ENCODE measurements around the gene BCKDK.

BCKDK gene

DNA sequence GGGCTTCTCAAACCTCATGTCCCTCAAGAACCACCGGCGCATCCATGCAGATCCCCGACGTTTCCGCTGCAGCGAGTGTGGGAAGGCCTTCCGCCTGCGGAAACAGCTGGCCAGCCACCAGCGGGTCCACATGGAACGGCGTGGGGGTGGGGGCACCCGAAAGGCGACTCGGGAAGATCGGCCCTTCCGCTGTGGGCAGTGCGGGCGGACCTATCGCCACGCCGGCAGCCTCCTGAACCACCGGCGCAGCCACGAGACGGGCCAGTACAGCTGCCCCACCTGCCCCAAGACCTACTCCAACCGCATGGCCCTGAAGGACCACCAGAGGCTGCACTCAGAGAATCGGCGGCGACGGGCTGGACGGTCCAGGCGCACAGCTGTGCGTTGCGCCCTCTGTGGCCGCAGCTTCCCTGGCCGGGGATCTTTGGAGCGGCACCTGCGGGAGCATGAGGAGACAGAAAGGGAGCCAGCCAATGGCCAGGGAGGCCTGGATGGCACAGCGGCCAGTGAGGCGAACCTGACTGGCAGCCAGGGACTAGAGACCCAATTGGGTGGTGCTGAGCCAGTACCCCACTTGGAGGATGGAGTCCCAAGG, 28.1 kb upstream of the BCKDK start:
- no peak for DNase-seq (ENCODE audit: low read depth)

DNA sequence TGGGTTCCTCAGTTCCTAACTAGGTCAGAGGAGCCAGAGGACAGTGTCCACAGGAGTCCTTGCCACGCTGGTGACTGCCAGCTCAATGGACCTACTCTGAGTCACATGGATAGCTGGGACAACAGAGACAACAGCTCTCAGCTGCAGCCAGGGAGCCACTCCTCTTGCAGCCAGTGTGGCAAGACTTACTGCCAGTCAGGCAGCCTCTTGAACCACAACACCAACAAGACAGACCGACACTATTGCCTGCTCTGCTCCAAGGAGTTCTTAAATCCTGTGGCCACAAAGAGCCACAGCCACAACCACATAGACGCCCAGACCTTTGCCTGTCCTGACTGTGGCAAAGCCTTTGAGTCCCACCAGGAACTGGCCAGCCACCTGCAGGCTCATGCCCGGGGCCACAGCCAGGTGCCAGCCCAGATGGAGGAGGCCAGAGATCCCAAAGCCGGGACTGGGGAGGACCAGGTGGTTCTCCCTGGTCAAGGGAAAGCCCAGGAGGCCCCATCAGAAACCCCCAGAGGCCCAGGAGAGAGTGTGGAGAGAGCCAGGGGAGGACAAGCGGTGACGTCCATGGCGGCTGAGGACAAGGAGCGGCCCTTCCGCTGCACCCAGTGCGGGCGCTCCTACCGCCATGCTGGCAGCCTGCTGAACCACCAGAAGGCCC, 27.3 kb upstream of the BCKDK start:
- no peak for DNase-seq (ENCODE audit: low read depth)

DNA sequence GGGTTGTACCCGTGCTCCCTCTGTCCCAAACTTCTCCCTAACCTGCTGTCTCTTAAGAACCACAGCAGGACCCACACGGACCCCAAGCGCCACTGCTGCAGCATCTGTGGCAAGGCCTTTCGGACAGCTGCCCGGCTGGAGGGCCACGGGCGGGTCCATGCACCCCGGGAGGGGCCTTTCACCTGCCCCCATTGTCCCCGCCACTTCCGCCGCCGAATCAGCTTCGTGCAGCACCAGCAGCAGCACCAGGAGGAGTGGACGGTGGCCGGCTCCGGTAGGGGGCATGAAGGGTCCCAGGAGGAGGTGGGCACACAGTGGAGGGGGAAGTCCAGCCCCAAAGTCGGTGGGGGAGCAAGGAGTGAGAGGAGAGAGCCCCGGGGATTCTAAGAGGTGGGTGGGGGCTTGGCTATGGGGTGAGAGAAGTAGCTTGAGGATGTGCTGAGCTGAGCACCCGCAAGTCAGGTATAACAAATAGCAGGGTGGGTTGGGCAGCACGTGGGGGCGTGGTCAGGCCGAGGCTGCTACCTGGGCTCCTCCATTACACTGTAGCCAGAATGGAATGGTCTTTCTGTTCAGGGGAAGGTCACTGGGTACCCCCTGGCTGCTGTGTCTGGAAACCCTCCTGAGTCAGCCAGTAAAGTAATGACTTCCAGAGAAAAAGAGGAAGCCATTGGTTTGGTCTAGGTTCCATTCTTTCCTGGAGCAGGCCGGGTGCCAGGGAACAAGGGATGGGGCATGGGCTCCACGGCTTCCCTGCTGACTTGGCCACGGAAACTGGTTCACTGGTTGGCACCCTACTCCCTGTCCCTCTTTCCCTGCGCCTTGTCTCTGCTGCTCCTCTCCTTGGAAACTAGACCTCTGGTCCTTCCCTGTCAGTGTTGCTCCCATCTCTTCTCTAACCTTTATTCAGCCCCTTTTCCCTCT, 26.5 kb upstream of the BCKDK start:
- DNase-seq (ENCODE audit: low read depth): no peak

DNA sequence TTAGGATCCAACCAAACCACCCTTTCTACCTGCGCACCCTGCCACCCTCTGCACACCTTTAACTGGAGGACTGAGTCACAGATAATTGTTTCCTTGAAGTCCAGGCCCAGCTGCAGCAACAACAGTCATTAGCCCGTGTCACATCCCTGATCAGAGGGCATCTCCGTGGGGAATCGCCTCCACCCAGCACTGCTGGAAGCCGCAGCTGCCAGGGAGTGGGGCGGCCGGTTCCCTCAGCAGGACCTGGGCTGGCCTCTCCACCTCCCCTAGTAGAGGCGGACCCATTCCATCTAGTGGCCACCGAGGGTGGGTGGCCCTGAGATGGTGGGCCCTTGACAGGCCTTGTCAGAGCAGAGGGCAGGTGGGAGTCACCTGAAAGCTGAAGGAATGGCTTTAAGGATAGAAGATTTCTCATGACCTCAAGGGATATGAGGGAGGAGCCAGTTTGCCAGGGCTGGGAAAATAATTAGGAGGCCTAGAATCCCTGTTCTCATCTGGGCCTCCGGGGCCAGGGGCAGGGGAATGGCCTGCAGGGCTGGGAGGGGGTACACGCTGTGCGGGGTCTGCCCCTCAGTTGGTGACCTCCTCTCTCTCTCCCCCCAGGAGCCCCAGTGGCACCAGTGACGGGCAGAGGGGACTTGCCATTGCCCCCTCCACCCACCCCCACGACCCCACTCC, 25.7 kb upstream of the BCKDK start:
- DNase-seq (ENCODE audit: low read depth): no peak

DNA sequence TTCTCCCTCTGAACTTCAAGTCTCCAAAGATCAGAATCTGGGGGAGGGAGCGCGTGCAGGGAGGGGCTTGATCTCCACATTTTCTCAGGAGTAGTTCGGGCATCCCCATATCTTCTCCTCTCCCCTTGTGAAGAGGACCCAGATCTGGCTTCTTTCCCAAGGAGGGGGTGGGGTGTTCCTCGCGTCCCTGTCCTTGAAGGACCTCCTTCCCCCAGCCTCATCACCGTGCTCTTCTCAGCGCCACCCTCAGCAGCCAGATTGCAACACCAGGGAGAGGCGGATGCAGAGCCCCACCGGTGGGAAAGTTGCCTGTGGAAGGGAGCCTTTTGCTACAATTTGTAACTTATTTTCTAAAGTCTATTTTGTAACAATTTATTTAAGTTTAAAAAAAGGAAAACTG, 25.1 kb upstream of the BCKDK start:
- DNase-seq (ENCODE audit: low read depth): no peak

- no peak for DNase-seq (ENCODE audit: low read depth)
These were observed 24.6 kb upstream of the BCKDK start for GRCh38 chr16:31083556-31083955.

DNA sequence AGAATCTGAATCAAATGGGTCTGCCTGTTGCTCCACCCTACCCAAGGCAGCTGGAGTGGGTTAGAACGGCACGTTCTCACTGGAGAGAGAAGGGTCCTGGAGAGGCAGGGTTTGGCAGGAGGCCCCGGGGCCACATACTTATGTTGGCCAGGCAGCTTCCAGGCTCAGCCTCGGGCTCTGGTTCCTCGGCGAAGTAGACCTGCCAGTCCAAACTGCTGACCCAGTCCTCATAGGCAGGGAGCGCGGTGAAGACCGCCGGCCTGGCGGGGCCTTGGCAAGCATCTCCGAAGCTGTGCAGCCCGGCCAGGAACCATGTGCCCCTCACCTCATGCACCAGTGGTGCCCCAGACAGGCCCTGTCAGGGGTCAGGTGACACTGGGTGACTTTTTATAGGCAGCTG, 24.2 kb upstream of the BCKDK start:
- DNase-seq (ENCODE audit: low read depth): no peak

GRCh38 chr16:31084584-31085302, 23.4 kb upstream of the BCKDK start:
- DNase-seq (ENCODE audit: low read depth): no peak

DNA sequence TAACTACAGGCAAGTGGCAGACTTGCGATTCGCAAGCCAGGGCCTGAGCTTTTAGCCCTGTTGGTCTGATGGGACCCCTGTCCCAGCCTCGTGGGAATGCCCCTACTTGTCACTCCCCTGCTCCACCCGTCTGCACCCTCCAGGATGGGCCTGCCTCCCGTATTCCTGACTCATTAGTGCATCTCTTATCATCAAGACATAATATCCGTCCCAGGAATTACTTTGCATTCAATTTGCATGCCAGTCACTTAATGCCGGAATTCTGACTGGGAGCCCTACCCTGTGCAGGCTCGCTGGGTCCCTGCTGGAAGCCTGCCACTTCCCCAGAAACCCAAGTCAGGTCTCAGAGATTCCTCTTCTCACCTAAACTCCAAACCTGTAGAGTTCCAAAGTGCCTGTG, 22.8 kb upstream of the BCKDK start:
- no peak for DNase-seq (ENCODE audit: low read depth)

- no peak for DNase-seq (ENCODE audit: low read depth)
These were observed 22.1 kb upstream of the BCKDK start for GRCh38 chr16:31085873-31086628.

DNA sequence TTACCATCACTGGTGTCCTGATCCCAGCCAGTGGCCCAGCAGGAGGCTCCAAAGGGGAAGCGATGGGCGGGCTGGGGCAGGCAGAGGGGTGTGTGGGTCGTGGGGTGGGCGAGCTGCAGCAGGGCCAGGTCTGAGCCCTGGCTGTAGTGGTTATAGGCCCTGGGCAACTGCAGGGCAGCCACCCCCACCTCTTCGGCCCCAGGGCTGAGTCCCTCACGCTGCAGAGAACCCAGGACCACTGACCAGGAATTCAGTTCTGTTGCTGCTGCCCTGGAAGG, 21.6 kb upstream of the BCKDK start:
- no peak for DNase-seq (ENCODE audit: low read depth)

- no peak for DNase-seq (ENCODE audit: low read depth)
These were observed 20.7 kb upstream of the BCKDK start for GRCh38 chr16:31087481-31087880.

DNA sequence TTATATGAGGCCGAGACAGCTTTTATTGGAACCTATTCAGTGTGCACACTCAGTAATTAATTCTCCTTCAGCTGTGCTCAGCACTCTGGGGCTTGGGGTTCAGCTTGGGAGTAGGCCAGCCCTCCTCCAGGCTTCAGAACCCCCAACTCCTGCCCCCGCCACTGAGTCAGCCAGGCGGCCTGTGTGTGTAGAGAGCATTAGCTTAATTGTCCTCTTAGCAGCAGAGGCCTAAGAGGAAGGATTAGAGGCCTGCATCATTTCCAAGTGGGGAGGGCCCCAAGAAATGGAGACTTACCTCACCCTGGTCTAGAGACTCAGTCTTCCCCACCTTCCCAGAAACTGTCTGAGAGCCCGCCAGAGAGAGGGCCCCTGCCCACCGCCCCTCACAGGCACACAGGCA, 20.2 kb upstream of the BCKDK start:
- DNase-seq (ENCODE audit: low read depth): no peak

DNA sequence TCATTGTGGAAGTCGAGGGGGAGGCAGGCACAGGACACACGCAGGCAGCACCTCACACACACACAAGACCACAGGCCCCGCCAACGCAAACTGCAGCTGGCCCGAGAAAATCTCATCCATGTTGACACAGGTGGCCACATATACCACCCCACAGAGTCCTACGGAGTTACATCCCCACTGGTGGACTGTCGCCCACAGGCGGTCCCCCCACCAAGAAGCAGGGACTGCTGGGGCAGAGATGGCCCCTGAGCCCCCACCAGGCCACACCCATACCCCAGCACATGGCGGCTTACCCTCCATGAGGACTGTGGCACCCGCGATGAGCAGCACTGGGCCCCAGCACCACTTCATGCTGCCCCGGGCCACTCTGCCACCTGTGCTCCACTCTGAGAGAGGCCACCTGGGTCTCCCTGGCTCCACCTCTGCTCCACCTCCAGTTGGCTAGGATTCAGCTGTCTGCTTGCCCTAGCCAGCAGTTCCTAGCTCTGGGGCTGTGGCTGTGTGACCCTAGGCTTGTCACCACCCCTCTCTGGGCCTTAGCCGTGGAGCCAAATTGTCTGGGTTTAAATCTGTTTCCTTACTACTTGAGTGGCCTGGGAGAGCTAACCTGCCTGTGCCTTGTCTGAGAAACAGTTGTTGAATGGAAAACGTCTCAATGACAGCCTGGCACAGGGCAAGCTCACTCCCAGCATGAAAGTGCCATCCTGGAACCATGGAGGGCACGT, 19.6 kb upstream of the BCKDK start, which contains the start of gene PRSS53:
Gene PRSS53, minus strand, starts transcription at position 485 of the 725 bp plus-strand sequence. Its CDS starts 134 bp downstream, at position 351.
- DNase-seq (ENCODE audit: low read depth): no peak

DNA sequence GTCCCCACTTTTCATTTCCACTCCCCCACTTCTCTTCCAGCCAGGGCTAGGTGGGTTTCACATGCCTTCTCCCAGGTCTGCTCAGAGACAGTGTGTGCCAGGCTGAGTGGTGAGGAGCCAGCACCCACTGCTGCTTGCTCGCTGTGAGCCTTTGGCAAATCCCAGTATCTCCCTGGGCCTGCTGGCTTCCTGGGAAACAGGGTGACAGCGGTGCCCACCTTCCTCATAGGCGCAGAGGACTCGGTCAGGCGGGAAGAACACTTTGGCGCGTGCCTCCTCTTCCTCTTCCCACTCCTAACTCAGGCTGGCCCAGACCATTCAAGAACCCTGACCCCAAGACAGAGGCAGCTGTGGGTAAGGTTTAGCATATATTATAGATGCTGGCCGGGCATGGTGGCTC, 19.0 kb upstream of the BCKDK start:
- no peak for DNase-seq (ENCODE audit: low read depth)

DNA sequence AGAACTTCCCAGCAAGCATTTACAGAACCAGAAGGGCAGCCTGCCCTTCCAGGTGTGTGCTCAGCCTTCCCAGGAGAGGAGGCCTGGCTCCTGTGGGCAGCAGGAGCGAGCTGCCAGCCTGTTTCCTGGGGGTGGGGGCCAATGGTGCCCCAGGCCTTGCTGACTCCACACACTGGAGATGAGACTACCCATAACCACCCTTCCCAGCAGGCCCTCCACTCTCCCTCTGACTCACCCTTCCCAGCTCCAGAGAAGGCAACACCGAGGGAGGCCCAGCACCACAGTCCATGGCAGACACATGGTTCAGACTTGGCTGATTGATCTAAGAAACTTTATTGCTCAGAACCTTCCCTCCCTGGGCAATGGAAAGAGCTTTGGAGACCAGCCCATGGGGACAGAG, 17.6 kb upstream of the BCKDK start:
- DNase-seq (ENCODE audit: low read depth): no peak

- DNase-seq (ENCODE audit: low read depth): no peak
These were observed 15.9 kb upstream of the BCKDK start for GRCh38 chr16:31092330-31092729.

DNA sequence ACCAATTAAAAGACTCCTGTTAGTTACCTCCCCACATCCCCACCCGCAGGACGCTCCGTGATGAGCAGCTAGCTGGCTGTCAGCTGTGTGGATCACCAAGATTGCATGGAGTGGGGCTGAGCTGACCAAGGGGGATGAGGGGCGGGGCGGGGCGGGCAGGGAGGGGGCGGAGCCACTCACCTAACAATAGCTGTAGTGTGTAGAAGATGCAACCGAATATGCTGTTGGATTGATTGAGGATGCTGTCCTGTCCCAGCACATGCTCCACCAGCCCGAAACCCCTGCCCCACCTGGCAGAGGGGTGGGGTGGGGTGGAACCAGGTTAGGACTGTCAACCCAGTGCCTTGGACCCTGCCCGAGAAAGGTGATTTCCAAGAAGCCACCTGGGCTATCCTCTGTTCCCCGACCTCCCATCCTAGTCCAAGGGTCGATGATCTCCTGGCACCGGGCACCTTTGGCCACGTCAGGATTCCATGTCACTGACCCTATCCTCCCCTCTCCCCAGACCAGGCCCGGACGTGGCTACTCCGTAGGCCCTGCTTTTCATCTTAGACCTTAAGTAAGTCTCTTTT, 15.0 kb upstream of the BCKDK start:
- DNase-seq (ENCODE audit: low read depth): no peak

DNA sequence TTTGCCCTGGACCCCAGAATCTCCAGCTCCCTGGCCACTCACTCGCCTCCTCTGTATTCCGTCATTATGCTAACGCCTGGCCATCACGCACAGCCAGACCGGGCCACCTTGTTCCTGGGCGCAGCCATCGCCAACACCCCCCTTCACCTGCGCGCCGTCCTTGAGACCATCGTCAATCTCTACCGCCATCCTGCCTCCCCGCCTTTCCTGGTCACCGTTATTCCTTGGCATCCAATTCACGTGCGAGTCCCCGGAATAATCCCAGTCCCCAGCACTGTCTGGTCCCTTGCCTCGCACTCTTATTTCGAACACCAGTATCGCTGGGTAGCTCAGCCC, 14.1 kb upstream of the BCKDK start:
- DNase-seq (ENCODE audit: low read depth): no peak

GRCh38 chr16:31094424-31095120, 13.6 kb upstream of the BCKDK start, which contains the start of gene VKORC1:
TSS of gene VKORC1 (minus strand) at chr16:31094797. CDS start at chr16:31094729, 68 bp downstream.
- DNase-seq (ENCODE audit: low read depth): peak; percentile 83
